ELF-1 (cell line): ENCODE data around the gene SIRT4.
"Not testable (repeated sequence)": the region's sequence is repeated elsewhere in the genome, so short reads cannot be mapped to it uniquely, and the experiment has no call there.

Source experiments
- DNase-seq: peaks from one replicate; pipeline ENCODE4 v3.0.0-alpha.2; 2016; ENCODE audit warnings: low read depth, low spot score

Gene SIRT4, protein sequence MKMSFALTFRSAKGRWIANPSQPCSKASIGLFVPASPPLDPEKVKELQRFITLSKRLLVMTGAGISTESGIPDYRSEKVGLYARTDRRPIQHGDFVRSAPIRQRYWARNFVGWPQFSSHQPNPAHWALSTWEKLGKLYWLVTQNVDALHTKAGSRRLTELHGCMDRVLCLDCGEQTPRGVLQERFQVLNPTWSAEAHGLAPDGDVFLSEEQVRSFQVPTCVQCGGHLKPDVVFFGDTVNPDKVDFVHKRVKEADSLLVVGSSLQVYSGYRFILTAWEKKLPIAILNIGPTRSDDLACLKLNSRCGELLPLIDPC

GRCh38 chr12:120301962-120302815, at the start of gene SIRT4:
Gene SIRT4 (plus strand): TSS chr12:120302321. CDS start chr12:120303562, 1,241 bp downstream.
- peak; percentile 93 for DNase-seq

GRCh38 chr12:120253313-120253712, 48.8 kb upstream of the SIRT4 start:
- DNase-seq = not testable (repeated sequence)

GRCh38 chr12:120254809-120255208, 47.3 kb upstream of the SIRT4 start:
- no peak for DNase-seq

- no peak for DNase-seq
Measured at GRCh38 chr12:120257041-120257821, 44.9 kb upstream of the SIRT4 start.

DNA sequence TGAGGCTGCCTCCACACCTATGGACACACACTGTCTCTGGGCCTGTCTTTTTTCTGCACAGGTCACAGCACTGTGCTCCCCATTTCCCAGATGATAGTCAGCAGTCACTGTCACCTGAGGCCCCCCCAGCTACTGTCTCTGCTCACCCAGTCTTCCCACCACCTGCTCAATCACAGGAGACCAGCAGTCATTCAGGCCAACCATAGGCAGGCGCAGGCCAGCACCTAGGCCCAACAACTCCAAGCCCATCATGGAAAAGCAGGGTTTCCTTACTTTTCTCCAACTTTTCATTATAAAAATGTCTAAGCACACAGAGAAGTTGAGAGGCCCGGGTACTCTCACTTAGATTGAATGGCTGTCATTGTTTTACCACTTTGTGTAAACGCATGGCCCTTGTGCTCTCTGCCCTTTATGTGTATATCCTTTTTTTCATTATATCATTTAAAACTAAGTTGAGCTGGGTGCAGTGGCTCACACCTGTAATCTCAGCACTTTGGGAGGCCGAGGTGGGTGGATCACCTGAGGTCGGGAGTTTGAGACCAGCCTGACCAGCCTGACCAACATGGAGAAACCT, 43.7 kb upstream of the SIRT4 start:
- no peak for DNase-seq

- DNase-seq = no peak
Measured at GRCh38 chr12:120259418-120260202, 42.5 kb upstream of the SIRT4 start.

- no peak for DNase-seq
Measured at GRCh38 chr12:120260607-120261006, 41.5 kb upstream of the SIRT4 start.

DNA sequence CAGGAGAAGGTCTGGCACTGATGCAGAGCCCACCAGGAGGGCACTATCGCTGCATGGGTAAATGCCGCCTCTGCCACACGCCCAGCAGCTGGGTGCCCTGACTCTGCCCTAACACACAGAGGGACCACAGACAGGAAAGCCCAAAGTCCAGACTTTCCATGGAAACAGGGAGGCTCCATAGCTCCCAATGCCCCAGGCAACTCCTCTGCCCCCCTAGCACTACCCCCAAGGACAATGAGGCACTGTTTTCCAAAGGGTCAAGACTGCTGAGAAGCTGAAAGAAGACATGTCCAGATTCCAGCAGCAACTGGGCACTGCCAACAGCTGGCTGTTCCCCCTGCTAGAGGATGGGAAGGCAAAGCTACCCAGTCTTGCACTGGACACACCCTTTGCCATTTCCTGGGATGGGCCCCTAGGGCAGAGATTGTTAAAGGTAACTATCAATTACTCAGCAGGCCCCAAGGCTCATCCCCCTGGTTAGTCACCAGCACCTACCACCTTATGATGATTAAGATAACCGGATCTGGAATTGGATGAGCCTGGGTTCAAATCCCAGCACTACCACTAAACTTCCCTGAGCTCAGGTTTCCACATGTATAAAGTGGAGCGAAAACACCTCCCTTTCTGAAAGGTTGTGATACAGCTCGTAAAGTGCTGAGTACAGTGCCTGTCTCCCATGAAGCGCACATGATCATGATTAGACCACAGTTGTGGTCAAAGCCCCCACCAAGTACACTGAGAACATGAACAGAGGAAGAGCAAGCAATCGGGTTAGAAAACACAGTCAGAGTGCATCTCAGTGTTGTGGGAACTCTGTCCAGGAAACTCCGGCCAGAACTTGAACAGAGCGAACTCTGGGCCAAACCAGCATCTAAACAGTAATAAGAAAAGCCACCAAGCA, 39.9 kb upstream of the SIRT4 start:
- DNase-seq = no peak

- no peak for DNase-seq
Measured at GRCh38 chr12:120262852-120263747, 39.0 kb upstream of the SIRT4 start.

- DNase-seq = no peak
Measured at GRCh38 chr12:120263748-120264085, 38.4 kb upstream of the SIRT4 start.

DNA sequence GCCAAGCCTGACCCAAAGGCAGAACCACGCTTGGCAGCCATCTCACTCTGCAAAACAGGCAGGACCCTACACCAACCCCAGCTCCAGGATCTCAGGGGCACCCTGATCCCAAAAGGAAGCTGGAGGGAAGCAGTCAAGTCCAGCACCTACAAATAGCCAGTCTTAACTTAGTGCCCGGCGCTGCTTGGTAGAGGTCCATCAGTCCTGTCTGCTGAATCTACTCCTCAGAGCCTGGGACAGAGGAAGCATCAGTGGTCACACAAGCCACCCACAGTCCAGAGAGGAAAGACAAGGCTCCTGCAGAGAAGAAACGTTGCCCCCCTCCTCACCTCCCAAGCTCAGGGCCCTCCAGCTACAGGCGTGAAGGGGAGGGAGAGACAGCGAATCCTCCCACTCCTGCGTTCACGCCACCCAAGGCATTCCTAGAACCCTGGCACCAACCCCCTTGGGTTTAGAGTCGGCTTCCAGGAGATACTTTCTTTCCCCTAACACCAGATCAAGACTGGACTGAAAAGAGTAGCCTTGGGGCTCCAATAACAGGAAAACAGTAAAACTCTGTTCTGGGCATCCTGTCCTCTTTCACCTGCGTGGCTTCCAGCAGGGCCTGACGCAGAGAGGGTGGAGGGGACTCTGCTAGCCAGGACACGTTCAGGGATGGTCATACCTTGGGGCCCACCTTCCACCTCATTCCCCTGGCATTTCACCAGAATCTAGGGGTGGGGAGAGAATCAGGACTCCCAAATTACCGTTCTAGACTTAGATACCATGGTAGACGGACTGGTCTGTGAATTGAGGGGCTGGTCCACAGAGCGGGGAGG, 37.8 kb upstream of the SIRT4 start:
- no peak for DNase-seq

GRCh38 chr12:120264904-120265472, 37.1 kb upstream of the SIRT4 start:
- no peak for DNase-seq

GRCh38 chr12:120265473-120266179, 36.5 kb upstream of the SIRT4 start, which contains the start of gene PXN:
Gene PXN (minus strand): TSS chr12:120265730. CDS start chr12:120265629, 101 bp downstream.
- DNase-seq = peak; percentile 92

- no peak for DNase-seq
Measured at GRCh38 chr12:120266180-120266870, 35.8 kb upstream of the SIRT4 start.

DNA sequence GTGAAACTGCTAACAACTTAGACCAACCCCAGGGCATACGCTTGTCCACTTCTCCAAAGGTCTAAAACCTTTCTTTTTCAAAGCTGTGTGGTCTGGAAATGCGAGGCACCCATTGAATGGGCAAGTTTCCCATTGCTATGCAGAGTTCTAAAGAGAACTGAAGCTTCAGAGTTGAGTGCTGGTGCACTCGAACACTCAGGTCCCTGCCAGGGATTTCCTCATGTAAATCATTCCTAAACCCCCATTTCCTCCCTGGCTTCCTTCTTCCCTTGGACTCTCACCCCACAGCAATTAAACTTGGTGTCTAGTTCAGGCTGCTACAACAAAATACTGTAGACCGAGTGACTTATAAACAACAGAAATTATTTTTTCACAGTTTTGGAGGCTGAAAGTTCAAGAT, 34.4 kb upstream of the SIRT4 start:
- DNase-seq = no peak

GRCh38 chr12:120276734-120277133, 25.4 kb upstream of the SIRT4 start:
- DNase-seq = no peak
